Measurements from ENCODE around the gene BICD2. TPM values are rescaled to one million over a fixed set of nuclear protein-coding genes. Genes with fewer than 3 reads are reported as not detected.

The BICD2 gene
- total and polyA plus RNA-seq, 7 donors: 5.4 to 38.5 (median 30.6) TPM

DNA sequence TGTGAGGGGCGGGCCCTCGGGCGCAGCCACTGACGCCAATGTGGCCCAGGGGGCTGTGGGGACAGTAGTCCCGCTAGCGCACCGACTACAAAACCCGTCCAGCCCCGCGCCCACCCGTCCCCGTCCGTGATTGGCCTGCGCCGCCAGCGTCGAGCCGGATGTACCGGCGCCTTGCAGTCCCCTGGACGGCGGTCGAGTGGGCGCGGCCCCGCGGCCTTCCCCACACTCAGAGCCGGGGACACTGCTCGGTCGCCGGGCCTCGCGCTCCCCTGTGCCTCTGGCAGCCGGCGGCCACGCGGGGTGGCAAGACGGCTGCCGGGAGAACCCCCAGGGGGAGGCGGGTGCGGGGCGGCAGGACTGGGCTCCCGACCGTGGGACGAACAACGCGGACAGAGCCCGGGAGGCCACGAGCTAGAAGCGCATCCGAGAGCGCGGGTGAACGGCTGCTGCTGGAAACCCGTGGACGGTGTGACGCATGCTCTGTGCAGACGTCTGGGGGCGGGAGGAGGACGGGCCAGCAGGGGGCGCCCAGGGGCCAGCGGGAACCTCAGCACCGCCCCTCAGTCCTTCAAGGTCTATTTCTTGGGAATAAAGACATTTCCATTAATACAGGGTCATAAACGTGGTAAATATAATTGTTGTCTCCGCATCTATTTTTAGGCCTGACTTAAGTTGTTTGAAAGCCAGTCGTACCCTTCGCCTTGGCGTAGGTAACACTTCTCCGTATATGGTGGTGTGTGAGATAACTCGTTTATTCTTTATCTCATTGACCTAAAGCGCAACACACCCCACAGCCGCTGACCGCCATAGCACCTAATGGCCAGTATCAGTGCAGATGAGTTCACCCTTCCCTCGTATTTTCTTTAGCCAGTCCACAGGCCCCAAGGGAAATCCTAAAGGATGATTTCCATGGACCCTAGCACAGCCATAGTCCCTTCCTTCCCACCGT lies 629 bp upstream of the BICD2 start:
- Histone ChIP-seq H3K9me3 (no peaks in the 10 kb centered on the region), H3K4me1 (peaks cover 0 to 46% (median 41%) of the 10 kb centered on the region in 4 donors), H3K27me3 (no peaks in the 10 kb centered on the region), H3K27ac (peak overlapping the region; percentile 97 to 100 (median 99)), H3K4me3 (peak overlapping the region; percentile 71 to 99 (median 88)), H3K36me3 (no peaks in the 10 kb centered on the region)
- intact Hi-C loops (cut with DNase I): loop anchor here (2.0 to 10.0 kb wide), 5 partner anchors 26 to 440 kb away; partner anchors contain the start of genes CARD19, CENPP, IPPK and NOL8
- TF ChIP-seq, protein P1, sequence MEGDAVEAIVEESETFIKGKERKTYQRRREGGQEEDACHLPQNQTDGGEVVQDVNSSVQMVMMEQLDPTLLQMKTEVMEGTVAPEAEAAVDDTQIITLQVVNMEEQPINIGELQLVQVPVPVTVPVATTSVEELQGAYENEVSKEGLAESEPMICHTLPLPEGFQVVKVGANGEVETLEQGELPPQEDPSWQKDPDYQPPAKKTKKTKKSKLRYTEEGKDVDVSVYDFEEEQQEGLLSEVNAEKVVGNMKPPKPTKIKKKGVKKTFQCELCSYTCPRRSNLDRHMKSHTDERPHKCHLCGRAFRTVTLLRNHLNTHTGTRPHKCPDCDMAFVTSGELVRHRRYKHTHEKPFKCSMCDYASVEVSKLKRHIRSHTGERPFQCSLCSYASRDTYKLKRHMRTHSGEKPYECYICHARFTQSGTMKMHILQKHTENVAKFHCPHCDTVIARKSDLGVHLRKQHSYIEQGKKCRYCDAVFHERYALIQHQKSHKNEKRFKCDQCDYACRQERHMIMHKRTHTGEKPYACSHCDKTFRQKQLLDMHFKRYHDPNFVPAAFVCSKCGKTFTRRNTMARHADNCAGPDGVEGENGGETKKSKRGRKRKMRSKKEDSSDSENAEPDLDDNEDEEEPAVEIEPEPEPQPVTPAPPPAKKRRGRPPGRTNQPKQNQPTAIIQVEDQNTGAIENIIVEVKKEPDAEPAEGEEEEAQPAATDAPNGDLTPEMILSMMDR (IDR thresholded peaks at IDR 0.05): peak; percentile 87 to 96 (median 90)
- TF ChIP-seq EP300 (IDR thresholded peaks at IDR 0.05) (no peak), POLR2A (IDR thresholded peaks at IDR 0.05) (peak; percentile 69 to 78), POLR2AphosphoS5 (IDR thresholded peaks at IDR 0.05) (peak; percentile 63 to 87 (median 80))
- DNase-seq: peak; percentile 99
- WGBS, 2 donors: 1 to 2% methylated on average over 75 of the region's 75 CpGs

DNA sequence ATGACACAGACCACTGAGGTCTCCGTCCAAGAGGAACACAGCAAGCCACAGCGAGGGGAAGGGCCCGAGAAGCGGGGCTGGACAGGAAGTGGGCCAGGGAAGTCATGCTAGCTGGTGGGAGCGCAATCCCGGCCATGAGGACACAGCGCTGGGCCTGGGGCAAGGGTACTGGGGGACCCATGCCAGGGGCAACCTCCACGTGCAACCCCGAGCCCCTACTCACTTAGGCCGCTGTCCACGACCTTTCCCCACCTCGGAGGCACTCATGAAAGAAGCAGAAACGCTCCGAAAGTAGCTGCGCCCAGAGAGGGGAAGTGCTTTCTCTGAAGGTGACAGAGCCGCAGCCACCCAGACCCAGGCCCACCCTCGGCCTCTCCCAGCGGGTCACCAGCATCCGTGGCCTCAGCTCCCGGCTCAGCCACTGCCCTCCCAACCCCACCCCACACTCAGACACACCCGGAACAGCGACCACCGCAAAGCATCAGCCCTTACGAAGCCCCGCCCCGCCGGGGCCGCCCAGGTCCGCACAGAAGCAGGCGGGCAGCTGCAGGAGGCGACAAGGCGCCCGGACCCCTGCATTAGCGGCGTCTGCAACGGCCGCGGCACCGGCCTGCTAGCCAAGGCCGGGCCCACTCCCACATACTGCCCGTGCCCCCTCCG lies 782 bp downstream of the BICD2 start:
- intact Hi-C loops (cut with DNase I): loop anchor here (2.0 to 10.0 kb wide), 5 partner anchors 27 to 439 kb away; partner anchors contain the start of genes CARD19, CENPP, IPPK and NOL8
- no peak for TF ChIP-seq POLR2A (IDR thresholded peaks at IDR 0.05)
- no peak for TF ChIP-seq EP300 (IDR thresholded peaks at IDR 0.05)
- TF ChIP-seq POLR2AphosphoS5 (IDR thresholded peaks at IDR 0.05): no peak
- TF ChIP-seq, protein P1 (IDR thresholded peaks at IDR 0.05): no peak
- H3K4me3 ChIP-seq: peak overlapping the region; percentile 77 to 99 (median 98)

DNA sequence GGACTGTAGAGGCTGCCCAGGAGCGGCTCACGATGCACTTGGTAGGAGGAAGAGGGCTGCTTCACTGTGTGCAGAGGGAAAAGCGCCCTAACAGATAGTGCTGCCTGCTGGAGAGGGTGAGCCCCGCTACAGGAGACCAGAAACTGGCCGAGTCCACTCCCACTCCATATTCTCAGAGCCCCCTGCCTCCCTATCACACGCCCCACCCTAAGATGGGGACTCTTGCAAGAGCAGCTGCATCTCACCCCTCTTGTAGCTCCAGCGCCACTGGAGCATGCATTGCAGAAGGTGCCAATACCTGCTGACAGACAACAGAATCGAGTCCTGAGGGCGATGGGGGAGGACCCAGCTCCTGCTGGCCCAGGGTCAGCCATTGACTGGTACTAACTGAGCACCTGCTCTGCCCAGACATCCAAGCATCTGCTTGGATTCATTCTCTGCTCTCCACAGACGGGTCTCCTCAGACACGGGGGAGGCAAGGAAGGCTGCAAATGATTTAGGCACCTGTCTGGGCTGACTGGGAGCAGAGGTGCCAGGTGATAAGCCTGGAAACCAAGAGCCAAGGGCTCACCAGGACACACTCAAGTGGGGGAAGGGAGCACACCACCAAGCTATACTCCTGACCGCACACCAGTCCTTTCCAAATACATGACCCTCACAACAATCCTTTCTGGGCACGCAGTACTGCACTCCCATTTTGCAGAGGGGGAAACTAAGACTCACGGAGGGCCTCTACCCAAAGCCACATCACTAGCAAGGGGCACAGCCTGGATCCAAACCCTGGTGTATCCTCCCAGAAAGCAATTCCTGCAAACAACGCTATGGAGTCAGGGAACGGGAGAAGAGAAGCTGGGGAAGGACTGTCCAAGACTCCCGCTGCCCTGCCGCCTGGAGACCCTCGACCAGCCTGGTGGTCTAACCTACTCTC lies 1.6 kb downstream of the BICD2 start:
- Histone ChIP-seq H3K4me3 (peak overlapping the region; percentile 77 to 99 (median 98)), H3K9me3 (no peaks in the 10 kb centered on the region), H3K36me3 (no peaks in the 10 kb centered on the region), H3K27ac (peak overlapping the region; percentile 87 to 100 (median 94)), H3K4me1 (peaks cover 0 to 58% (median 49%) of the 10 kb centered on the region in 4 donors), H3K27me3 (no peaks in the 10 kb centered on the region)
- intact Hi-C loops (cut with DNase I): loop anchor here (10.0 kb wide), 3 partner anchors 48 to 438 kb away; partner anchors contain the start of genes CARD19, CENPP and NOL8
- no peak for TF ChIP-seq POLR2A (IDR thresholded peaks at IDR 0.05)
- no peak for TF ChIP-seq POLR2AphosphoS5 (IDR thresholded peaks at IDR 0.05)
- TF ChIP-seq, protein P1 (IDR thresholded peaks at IDR 0.05): no peak
- TF ChIP-seq EP300 (IDR thresholded peaks at IDR 0.05): no peak
- no peak for DNase-seq
- WGBS, 2 donors: 66 to 71% methylated on average over 19 of the region's 19 CpGs

More for the DNA sequence above, 782 bp downstream of the BICD2 start:
- H3K9me3 ChIP-seq: no peaks in the 10 kb centered on the region
- WGBS, 2 donors: 2 to 3% methylated on average over 42 of the region's 42 CpGs
- H3K27ac ChIP-seq: peak overlapping the region; percentile 87 to 100 (median 94)
- H3K27me3 ChIP-seq: no peaks in the 10 kb centered on the region
- peaks cover 0 to 58% (median 49%) of the 10 kb centered on the region in 4 donors for H3K4me1 ChIP-seq
- peak; percentile 75 for DNase-seq
- H3K36me3 ChIP-seq: no peaks in the 10 kb centered on the region

DNA sequence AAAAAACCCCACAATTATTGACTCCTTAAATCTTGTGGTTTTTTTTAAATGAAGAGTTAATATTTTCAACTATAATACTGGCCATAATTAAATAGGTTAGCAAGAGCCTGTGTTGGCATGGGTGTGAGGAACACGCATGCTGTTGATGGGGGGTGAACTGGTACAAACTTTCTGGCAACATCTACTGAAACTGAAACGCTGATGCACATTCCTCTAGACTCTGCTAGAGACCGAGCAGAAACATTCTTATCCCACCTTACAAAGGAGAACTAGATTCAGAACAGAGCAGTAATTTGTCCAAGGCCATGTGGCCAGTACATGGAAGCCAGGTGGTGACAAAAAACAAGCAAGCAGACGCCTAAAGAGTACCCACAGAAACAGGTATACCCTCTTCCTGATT lies 2.4 kb downstream of the BICD2 start:
- peaks cover 0 to 58% (median 50%) of the 10 kb centered on the region in 4 donors for H3K4me1 ChIP-seq
- H3K36me3 ChIP-seq: no peaks in the 10 kb centered on the region
- TF ChIP-seq POLR2AphosphoS5 (IDR thresholded peaks at IDR 0.05) (no peak), EP300 (IDR thresholded peaks at IDR 0.05) (no peak), POLR2A (IDR thresholded peaks at IDR 0.05) (no peak)
- TF ChIP-seq, protein P1 (IDR thresholded peaks at IDR 0.05): no peak
- H3K9me3 ChIP-seq: no peaks in the 10 kb centered on the region
- intact Hi-C loops (cut with DNase I): loop anchor here (10.0 kb wide), 3 partner anchors 47 to 437 kb away; partner anchors contain the start of genes CARD19, CENPP and NOL8
- no peaks in the 10 kb centered on the region for H3K27me3 ChIP-seq
- H3K27ac ChIP-seq: peak overlapping the region; percentile 87 to 100 (median 94)
- no peak for DNase-seq
- 54 to 77% methylated on average over 4 of the region's 4 CpGs for WGBS, 2 donors
- no peak overlapping the region for H3K4me3 ChIP-seq
